ENCODE measurements around the gene CEP170B.

CEP170B gene

GRCh38 chr14:104821229-104821945 is 43.7 kb upstream of the CEP170B start:
- H3K4me3 ChIP-seq (ENCODE audit: low read depth, low read length), result no peak overlapping the region
- no peak for DNase-seq (ENCODE audit: low read depth)
- TF ChIP-seq, protein P1, sequence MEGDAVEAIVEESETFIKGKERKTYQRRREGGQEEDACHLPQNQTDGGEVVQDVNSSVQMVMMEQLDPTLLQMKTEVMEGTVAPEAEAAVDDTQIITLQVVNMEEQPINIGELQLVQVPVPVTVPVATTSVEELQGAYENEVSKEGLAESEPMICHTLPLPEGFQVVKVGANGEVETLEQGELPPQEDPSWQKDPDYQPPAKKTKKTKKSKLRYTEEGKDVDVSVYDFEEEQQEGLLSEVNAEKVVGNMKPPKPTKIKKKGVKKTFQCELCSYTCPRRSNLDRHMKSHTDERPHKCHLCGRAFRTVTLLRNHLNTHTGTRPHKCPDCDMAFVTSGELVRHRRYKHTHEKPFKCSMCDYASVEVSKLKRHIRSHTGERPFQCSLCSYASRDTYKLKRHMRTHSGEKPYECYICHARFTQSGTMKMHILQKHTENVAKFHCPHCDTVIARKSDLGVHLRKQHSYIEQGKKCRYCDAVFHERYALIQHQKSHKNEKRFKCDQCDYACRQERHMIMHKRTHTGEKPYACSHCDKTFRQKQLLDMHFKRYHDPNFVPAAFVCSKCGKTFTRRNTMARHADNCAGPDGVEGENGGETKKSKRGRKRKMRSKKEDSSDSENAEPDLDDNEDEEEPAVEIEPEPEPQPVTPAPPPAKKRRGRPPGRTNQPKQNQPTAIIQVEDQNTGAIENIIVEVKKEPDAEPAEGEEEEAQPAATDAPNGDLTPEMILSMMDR (IDR thresholded peaks at IDR 0.05; ENCODE audit: insufficient read depth, low read depth, low read length, missing control alignments), result no peak

GRCh38 chr14:104821971-104822608 is 43.0 kb upstream of the CEP170B start:
- no peak overlapping the region for H3K4me3 ChIP-seq (ENCODE audit: low read depth, low read length)
- TF ChIP-seq, protein P1 (IDR thresholded peaks at IDR 0.05; ENCODE audit: insufficient read depth, low read depth, low read length, missing control alignments), result no peak
- DNase-seq (ENCODE audit: low read depth), result no peak

DNA sequence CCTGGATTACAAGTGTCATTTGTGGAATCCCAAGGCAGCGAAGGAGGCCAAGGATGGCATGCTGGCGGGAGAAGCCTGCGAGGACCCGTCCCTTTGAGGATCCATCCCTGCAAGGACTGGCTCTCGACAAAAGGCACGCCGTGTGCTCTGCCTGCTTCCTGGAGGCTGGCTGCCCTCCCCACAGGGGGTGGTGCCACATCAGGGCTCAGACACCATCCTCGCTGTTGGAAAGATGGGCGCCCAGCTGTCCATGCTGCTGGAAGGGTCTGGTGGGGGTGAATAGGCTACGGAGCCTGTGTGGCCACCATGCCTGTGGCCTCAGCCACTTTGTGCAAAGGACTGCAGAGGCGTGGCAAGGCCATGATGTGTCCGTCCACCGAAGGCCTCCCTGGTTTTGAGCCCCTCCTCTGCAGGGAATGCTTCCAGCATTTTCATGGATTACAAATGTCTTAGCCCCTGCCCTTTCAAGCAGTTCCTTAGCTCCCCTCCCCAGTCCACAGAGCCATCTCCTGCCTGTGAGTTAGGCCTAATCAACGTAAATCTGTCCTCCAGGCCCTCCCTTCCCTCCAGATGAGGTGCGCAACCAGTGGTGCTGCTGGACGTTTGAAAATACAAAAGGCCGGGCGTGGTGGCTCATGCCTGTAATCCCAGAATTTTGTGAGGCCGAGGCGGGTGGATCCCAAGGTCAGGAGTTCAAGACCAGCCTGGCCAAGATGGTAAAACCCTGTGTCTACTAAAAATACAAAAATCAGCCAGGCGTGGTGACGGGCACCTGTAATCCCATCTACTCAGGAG is 42.0 kb upstream of the CEP170B start:
- TF ChIP-seq, protein P1 (IDR thresholded peaks at IDR 0.05; ENCODE audit: insufficient read depth, low read depth, low read length, missing control alignments), result no peak
- no peak overlapping the region for H3K4me3 ChIP-seq (ENCODE audit: low read depth, low read length)
- no peak for DNase-seq (ENCODE audit: low read depth)

DNA sequence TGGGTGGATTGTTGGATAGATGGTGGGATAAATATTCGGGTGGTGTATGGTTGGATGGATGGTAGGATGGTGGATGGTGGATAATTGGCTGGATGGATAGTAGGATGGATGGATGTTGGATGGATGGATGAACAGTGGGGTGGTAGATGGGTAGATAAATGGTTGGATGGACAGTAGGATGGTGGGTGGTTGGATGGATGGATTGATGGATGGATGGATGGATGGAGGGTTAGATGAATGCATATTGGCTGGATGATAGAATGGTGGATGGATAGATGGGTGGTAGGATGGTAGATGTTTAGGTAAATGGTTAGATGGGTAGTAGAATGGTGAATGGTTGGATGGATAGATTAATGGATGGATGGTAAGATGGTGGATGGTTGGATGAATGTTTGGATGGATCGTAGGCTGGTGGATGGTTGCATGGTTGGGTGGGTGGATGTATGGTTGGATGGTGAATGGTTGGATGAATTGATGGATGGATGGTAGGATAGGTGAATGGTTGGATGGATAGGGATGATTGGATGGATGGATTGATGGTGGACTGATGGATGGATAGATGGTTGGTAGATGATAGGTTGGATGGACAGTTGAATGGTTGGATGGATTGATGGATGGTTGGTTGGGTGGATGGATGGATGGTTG is 40.6 kb upstream of the CEP170B start:
- TF ChIP-seq, protein P1 (IDR thresholded peaks at IDR 0.05; ENCODE audit: insufficient read depth, low read depth, low read length, missing control alignments), result no peak
- no peak for DNase-seq (ENCODE audit: low read depth)
- no peak overlapping the region for H3K4me3 ChIP-seq (ENCODE audit: low read depth, low read length)

GRCh38 chr14:104826189-104826860 is 38.7 kb upstream of the CEP170B start:
- TF ChIP-seq, protein P1 (IDR thresholded peaks at IDR 0.05; ENCODE audit: insufficient read depth, low read depth, low read length, missing control alignments), result peak; percentile 74
- peak overlapping the region; percentile 52 for H3K4me3 ChIP-seq (ENCODE audit: low read depth, low read length)
- peak; percentile 88 for DNase-seq (ENCODE audit: low read depth)

DNA sequence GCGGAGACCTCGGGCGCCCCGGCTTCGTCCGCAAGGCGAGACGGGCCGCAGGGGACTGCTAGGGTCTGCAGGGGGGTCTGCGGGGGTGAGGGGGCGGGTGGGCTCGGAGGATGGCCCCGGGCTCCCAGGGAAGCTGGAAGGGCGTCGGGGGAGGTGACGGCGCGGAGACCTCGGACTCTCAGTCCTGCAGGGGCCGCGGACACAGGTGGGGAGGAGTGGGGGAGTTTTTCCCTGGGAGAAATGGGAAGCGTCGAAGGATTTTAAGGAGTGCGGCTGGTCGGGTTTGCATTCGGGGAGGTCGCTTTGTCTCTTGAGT is 38.2 kb upstream of the CEP170B start:
- DNase-seq (ENCODE audit: low read depth), result no peak
- no peak overlapping the region for H3K4me3 ChIP-seq (ENCODE audit: low read depth, low read length)

More for the DNA sequence above, 38.2 kb upstream of the CEP170B start:
- TF ChIP-seq, protein P1 (IDR thresholded peaks at IDR 0.05; ENCODE audit: insufficient read depth, low read depth, low read length, missing control alignments), result no peak

Data from GM12865 (cell line).